IPS-NIHi11 (cell line): Measurements from ENCODE around the gene DDIT3.
"Not testable (repeated sequence)": the region's sequence is repeated elsewhere in the genome, so short reads cannot be mapped to it uniquely, and the experiment has no call there.

Source experiments
- DNase-seq: peaks from one replicate; pipeline ENCODE4 v3.0.0; 2012; ENCODE audit warnings: mixed read lengths, low spot score

DDIT3 gene

DNA sequence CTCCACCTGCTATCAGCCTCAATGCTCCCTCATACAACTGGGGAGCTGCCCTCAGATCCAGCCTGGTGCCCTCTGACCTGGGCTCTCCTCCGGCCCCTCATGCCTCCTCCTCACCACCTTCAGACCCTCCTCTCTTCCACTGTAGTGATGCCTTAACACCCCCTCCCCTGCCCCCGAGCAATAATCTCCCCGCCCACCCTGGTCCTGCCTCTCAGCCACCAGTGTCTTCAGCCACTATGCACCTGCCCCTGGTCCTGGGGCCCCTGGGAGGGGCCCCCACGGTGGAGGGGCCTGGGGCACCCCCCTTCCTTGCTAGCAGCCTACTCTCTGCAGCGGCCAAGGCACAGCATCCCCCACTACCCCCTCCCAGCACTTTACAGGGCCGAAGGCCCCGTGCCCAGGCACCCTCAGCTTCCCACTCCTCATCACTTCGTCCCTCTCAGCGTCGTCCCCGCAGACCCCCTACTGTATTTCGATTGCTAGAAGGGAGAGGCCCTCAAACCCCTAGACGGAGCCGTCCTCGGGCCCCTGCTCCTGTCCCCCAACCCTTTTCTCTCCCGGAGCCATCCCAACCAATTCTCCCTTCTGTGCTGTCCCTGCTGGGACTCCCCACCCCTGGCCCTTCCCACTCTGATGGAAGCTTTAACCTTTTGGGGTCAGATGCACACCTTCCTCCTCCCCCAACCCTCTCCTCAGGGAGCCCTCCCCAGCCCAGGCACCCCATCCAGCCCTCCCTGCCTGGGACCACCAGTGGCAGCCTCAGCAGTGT, 5.5 kb upstream of the DDIT3 start:
- no peak for DNase-seq

DNA sequence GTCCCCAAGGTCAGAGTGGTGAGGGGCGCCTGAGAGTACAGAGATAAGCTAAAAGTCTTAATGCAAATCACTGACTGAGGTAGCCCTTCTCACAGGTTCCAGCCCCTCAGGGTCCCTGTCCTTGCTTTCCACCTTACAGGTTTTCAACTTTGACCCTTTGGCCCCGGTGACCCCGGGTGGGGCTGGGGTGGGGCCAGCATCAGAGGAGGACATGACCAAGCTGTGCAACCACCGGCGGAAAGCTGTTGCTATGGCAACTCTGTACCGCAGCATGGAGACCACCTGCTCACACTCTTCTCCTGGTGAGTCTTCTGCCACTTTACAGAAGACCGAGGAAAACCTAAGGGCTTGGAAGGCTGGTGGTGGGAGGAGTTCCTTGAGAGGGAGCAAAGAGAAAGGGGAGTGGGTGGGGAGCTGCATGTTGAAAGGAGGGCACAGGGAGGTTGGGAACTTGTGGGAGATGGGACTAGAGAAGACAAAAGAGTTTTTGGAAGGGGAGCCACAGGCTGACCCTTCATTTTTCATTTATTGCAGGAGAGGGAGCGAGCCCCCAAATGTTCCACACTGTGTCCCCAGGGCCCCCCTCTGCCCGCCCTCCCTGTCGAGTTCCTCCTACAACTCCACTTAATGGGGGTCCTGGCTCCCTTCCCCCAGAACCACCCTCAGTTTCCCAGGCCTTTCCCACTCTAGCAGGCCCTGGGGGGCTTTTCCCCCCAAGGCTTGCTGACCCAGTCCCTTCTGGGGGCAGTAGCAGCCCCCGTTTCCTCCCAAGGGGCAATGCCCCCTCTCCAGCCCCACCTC, 4.7 kb upstream of the DDIT3 start:
- DNase-seq: no peak

DNA sequence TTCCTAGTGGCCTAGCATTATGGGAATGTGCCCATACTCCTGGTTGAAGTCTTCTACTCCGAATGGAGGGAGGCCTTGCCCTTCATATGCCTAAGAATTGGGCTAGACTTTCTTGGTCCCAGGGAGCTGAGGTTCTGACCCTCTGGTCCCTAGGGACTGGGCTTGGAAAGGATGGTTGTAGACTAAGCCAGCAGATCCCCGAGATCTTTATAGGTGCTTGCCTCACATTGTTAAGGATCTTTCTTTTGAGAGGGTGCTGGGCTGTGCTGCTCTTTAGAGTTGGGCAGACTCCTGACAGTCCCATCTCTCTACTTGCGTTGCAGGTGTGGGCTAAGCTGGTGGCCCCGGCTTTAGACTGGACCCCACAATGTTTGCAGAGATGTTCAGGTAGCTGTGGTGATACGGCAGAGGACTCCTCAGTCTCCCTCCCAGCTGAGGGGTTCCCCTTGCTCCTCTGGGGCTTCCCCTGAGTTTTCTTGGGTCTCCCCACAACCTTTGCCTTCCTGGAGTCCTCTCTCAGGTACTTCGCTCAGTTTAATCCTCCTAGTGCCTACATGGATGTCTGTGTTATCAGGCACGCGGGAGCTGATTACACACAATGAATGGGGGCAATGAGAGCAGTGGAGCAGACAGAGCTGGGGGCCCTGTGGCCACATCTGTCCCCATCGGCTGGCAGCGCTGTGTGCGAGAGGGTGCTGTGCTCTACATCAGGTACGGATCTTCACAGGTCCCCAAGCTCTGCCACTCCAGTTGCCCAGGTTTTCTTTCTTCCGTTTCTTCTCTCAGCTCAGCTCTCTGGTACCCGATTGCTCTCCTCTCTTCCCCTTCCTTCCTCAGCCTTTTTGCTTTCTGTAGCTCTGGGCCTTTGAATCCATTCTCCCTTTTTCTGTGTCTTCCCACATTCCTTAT, 3.6 kb upstream of the DDIT3 start:
- no peak for DNase-seq

DNA sequence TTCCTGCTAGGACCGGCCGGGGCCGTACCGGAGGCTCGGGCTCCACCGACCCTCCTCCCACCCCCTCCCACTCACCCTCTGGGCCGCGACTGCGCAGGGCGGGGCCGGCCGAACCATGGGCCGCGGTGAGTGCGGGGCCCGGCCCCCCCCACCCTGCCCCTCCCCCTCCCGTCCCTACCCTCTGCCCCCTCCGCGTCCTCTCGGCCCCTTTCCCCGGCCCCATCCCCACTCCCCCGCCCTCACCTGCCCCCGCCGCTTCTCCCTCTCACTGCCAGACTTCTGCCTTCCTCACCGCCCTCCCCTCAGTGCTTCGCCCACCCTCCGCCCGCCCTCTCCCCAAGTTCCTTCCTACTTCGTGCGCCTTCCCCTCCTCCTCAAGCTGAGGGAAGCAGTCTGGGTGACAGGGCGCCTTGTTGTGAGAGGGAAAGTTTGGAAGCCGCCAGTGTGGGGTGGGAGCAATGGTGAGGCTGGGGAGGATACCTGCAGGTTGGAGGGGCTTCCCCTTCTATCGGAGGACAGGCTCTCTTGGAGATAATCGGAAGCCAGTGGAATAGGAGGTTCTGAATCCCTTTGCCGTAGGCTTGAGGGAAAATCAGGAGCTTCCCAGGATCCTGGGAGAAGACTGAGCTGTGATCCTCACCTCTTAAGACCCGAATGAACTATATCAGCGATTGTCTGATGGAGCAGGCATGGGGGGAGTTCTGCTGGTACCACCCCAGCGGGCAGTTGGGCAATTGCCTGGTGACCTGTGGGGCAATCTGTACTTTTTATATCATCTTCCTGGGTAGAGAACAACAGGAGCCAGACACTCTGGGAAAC, 2.8 kb upstream of the DDIT3 start:
- peak; percentile 87 for DNase-seq

DNA sequence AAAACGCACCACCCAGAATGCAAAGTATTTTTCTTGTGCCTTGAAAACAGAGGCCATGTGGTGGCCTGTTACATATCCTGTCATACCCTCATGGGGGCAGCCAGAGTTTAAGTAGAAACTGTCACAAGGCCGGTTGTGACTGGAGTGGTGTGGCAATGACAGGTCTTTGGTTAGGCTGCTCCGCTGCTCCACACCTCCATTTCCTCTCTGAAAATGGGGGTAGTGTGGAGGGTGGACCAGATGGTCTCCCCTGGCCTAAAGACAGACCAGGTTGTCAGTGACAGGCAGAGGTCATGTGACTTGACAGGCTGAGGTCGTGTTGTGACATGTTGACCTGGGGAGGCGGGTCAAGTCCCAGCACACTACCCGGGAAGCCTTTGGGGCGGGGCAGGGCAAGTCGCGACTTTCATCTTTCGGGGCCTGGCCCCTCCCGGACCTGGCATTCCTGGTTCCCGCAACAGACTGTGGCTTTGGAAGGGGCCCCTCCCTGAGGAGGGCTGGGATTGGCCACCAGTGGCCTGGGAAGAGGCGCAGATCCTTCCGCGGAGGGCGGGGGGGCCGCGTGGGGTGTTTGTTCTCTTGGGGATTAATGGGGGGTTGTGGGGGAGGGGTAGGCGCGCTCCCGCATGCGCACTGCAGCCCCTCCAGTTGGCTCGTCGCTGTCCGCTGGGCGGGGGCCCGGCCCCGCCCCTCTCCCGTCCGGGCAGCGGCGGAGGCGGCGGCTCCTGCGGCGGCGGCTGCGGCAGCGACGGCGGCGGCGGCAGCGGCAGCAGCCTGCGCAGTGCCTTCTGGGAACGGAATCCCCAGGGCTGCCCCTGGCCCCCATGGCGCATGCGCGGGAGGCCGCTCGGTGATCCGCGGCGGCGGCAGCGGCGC, 1.9 kb upstream of the DDIT3 start, which contains the start of gene MBD6:
TSS of gene MBD6 (plus strand) at position 814 of the 876 bp plus-strand sequence. CDS start 1,480 bp downstream, outside the sequence.
- peak; percentile 96 for DNase-seq

DNA sequence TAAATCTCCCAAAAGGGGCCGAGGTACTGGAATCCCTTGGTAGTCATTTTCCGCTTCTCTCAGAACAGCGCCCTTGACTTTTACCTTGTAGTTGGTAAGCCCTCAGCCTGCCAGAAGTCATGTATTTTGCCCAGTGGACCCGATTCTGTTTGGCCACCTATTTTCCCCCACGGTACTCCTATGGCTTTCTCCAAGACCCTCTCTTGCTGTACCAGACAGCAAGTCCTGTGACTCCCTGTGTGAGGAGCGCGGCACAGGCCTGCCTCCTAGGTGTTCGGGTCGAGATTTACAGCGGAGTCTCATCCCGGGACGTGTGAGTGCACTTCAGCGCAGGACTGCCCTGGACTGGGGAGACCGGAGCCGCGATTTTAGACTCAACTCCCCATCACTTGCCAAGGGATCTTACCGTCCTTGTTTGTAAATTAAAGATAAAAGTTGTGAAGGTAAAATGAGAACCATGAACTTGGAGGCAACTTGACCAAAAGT, 1.3 kb upstream of the DDIT3 start:
- no peak for DNase-seq

DNA sequence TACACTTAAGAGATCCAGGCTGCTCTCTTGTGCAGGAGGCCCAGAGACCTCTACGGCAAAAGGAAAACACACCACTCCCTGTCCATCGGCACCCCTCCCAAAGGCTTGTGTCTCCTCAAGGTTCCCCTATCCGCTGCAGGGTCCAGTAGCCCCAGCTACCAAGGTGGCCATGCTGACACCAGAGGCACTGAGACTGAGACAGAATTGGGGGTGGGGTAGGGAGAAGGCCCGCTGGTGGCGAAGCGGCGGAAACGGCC, 590 bp downstream of the DDIT3 start:
- no peak for DNase-seq

DNA sequence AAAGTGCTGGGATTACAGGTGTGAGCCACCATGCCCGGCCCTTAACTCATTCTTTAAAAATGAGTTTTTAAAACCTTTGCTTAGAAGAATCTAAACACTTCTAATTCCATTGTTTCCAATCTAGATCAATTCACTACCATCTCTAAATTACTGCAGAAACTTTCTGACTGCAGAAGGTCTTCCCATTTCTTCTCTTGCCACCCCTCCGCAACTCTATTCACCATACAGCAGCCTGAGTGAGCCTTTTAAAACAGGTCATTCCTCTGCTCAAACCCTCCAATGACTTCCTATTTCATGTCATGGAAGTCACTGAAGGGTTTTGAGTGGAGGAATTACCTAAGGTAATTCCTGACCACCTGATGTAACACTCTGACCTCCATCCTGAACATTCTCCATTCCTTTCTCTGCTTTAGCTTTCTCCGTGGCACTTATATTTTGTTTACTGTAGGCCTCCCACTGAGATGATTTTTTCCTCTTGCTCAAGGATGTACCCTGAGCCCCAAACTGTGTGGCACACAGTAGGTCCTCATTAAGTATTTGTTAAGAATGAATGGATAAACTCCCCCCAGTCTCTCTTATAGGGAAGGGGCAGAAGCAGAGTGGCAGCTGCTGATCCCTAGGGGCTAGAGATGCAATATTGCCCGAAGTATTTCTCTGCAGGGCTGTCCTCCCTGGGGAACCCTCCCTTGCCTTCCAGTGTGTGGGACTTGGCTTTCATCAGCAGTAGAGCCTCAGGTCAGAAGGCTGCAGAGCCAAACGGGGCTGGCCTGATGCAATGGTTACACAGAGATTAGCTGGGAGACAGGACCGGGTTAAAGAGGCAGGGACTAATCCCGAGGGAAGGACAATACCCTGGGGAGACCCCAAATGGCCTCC, 1.2 kb downstream of the DDIT3 start:
- DNase-seq: no peak

DNA sequence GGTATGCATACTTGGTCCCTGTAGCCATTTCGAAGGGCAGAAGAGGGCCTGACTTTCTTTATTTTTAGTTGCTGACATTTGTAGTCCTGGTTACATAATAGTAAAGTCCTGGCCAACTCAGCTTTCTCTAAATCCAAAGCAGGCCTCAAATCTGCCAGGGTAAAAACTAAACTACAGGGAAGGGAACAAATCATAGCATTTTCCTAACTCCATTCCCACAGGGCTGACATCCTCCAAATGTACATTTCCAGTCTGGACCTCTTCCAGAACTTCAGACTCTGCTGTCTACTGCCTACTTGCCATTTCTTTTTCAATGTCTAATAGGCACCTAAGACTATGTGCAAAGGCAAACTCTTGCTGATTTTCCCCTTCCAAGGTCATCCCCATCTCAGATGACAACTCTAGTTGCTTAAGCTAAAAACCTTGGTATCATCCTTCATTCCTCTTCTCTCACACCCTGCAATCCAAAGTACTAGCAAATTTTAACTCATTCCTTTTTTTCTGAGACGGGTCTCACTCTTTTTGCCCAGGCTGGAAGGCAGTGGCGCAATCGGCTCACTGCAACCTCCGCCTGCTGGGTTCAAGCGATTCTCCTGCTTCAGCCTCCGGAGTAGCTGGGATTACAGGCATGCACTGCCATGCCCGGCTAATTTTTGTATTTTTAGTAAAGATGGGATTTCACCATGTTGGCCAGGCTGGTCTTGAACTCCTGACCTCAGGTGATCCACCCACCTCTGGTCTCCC, 2.0 kb downstream of the DDIT3 start:
- no peak for DNase-seq

DNA sequence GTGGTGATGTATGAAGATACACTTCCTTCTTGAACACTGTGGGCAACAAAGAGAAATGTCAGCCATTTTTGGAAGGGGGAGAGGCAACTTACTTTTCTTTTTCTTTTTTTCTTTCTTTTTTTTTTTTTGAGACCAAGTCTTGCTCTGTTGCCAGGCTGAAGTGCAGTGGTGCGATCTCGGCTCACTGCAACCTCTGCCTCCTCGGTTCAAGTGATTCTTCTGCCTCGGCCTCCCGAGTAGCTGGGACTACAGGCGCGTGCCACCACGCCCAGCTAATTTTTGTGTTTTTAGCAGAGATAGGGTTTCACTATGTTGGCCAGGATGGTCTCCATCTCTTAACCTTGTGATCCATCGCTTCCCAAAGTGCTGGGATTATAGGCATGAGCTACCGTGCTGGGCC, 2.6 kb downstream of the DDIT3 start:
- DNase-seq: not testable (repeated sequence)

DNA sequence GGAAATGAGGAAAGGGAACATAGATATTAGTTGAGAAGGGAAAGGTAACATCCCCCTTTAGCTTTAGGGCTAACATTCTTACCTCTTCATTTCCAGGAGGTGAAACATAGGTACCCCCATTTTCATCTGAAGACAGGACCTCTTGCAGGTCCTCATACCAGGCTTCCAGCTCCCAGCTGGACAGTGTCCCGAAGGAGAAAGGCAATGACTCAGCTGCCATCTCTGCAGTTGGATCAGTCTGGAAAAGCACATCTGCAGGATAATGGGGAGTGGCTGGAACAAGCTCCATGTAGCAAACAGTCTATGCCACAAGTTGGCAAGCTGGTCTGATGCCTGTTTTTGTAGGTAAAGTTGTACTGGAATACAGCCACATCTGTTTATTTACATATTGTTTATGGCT, 3.1 kb downstream of the DDIT3 start:
- DNase-seq: no peak

DNA sequence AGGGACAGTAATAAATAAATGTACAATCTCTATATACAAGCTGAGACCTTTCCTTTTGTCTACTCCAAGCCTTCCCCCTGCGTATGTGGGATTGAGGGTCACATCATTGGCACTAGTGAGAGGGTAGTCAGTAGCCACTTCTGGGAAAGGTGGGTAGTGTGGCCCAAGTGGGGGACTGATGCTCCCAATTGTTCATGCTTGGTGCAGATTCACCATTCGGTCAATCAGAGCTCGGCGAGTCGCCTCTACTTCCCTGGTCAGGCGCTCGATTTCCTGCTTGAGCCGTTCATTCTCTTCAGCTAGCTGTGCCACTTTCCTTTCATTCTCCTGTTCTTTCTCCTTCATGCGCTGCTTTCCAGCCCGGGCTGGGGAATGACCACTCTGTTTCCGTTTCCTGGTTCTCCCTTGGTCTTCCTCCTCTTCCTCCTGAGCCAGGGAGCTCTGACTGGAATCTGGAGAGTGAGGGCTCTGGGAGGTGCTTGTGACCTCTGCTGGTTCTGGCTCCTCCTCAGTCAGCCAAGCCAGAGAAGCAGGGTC, 3.6 kb downstream of the DDIT3 start:
- no peak for DNase-seq

DNA sequence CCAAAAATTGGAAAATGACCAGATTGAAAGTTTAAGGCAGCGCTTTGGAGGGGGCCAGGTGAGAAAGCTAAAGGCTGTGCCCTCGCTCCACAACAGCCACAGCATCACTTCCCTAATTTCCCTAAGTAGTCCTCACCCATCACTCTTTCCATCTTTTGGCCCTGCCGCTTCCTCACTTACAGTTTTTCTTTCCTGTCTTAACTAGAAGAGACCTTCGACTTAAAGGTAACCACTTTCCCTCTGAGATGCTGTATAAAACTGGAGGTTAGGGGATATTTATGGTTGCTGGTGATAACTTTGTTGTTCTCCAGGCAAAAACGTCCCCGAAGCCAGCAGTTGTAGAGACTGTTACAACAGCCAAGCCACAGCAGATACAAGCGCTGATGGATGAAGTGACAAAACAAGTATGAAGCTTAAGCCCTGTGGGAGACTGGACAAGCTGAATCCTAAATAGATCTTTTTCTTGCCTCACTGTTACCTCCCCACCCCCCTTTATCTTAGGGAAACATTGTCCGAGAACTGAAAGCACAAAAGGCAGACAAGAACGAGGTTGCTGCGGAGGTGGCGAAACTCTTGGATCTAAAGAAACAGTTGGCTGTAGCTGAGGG, 4.3 kb downstream of the DDIT3 start:
- DNase-seq: no peak

DNA sequence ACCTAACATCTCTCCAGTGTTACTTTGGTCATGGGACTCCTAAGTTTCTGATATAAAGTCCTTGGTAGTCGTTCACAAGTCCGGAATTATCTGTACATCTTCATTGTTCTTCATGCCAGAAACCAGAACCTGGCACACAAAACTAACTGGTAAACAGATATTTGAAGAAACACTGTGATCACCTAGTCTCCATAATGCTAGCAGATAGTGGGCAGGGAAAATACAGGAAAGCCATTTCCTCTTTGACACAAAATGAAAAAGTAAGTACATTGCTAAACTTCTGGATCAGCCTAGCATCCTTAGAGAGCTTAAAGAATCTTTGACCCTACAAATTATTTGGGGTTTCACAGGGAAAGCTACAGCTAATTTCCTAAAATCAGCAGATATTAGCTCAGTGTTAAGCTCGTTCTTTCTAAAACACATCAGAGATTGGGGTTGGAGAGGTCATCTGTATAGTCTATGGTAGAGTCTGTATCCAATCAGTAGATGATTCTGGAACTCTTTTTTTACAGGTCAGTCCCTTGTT, 4.8 kb downstream of the DDIT3 start:
- DNase-seq: no peak

DNA sequence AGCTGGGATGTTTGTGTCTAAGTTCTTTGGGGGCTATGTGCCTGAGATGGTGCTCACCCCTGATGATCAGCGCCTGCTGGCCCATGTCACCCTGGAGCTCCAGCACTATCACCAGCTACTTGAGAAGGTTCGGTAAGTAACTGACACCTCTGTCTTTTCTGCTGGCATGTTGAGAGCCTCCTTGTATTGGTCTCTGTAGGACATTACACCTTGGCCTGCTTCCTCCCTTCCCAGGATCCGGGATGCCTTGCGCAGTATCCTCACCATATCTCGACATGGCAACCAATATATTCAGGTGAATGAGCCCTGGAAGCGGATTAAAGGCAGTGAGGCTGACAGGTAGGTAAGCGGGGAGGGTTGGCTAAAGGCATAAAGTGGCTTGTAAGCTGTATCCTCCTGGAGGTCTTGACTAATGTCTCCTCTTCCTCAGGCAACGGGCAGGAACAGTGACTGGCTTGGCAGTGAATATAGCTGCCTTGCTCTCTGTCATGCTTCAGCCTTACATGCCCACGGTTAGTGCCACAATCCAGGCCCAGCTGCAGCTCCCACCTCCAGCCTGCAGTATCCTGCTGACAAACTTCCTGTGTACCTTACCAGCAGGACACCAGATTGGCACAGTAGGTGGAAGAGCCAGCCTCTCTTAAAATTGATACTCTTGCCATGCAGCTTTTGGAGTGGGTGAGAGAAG, 5.5 kb downstream of the DDIT3 start:
- no peak for DNase-seq

DNA sequence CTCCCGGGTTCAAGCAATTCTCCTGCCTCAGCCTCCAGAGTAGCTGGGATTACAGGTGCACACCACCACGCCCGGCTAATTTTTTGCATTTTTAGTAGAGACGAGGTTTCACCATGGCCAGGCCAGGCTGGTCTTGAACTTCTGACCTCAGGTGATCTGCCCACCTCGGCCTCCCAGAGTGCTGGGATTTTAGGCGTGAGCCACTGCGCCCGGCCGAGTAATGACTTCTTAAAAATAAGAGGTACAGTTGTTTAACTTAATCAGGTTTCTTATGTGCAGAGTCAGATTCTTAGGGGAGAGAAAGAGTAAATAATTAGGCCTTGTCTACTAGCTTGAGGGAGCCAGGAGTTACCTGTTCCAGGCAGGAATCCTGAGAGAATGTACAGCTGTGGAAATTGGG, 6.1 kb downstream of the DDIT3 start:
- not testable (repeated sequence) for DNase-seq

DNA sequence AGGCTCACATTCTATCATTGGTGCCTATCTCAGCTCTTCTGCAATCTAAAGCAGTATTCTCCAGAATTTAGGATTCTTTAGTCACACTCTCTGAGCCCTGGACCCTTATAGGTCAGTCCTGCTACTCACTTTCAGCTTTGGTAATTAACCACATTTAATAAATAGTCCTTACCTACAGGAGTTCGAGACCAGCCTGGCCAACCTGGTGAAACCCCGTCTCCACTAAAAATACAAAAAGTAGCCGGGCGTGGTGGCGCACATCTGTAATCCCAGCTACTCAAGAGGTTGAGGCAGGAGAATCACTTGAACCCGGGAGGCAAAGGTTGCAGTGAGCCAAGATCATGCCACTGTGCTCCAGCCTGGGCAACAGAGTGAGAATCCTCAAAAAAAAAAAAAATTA, 6.6 kb downstream of the DDIT3 start:
- not testable (repeated sequence) for DNase-seq
